NCI-H1436 treated with DMSO at 0.1 percent for 48 hours (cell line): ENCODE measurements around the gene PCDHB8.
"Not testable (repeated sequence)": the region's sequence is repeated elsewhere in the genome, so short reads cannot be mapped to it uniquely, and the experiment has no call there.

Experiments used
- DNase-seq: peaks from one replicate; lab custom pipeline; 2025; lab: John Stamatoyannopoulos, UW

The PCDHB8 gene

DNA sequence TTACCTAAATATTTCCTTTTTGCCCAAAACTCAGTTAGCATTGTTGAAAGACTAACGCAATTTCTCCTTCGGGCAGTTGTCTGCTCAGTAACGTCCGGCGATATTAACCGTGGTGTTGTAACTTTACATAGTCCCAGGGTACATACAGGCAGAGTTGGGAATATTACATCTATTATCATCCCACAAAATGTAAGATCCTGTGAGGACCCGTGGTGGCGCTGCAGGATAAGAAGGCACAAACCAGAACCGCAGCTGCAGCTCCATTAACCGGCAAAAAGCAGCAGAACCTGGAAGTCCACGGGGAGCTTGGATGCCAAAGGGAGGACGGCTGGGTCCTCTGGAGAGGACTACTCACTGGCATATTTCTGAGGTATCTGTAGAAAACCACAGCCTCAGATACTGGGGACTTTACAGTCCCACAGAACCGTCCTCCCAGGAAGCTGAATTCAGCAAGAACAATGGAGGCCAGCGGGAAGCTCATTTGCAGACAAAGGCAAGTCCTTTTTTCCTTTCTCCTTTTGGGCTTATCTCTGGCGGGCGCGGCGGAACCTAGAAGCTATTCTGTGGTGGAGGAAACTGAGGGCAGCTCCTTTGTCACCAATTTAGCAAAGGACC is at the start of gene PCDHB8:
Gene PCDHB8, plus strand, starts transcription at position 214 of the 615 bp plus-strand sequence. Its CDS starts 245 bp downstream, at position 459.
- DNase-seq = peak; percentile 36

DNA sequence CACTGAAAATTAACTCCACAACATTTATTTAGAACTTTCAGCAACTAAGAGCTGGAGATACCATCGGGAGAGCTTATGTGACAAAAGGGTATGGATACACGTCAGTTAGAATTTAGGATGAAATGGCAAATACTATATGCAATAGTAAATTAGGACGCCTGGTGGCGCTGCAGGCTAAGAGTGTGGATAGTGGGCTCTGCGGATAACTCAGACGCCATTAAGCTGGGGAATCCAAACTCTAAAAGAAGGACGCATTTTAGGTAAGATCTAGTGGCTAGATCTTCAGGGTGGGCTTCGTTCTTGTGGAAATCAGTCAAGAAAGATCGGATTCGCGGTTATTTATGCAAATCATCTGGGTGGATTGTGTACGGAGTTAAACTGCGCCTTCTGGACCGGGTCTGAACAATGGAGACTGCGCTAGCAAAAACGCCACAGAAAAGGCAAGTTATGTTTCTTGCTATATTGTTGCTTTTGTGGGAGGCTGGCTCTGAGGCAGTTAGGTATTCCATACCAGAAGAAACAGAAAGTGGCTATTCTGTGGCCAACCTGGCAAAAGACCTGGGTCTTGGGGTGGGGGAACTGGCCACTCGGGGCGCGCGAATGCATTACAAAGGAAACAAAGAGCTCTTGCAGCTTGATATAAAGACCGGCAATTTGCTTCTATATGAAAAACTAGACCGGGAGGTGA is 42.4 kb upstream of the PCDHB8 start, which contains the start of gene PCDHB5:
Gene PCDHB5, plus strand, starts transcription at position 177 of the 688 bp plus-strand sequence. Its CDS starts 229 bp downstream, at position 406.
- DNase-seq = peak; percentile 45

DNA sequence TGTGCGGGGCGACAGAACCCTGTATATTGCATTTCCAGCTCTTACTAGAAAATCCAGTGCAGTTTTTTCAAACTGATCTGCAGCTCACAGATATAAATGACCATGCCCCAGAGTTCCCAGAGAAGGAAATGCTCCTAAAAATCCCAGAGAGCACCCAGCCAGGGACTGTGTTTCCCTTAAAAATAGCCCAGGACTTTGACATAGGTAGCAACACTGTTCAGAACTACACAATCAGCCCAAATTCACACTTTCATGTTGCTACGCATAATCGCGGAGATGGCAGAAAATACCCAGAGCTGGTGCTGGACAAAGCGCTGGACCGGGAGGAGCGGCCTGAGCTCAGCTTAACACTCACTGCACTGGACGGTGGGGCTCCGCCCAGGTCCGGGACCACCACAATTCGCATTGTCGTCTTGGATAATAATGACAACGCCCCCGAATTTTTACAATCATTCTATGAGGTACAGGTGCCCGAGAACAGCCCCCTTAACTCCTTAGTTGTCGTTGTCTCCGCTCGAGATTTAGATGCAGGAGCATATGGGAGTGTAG is 41.8 kb upstream of the PCDHB8 start:
- DNase-seq = no peak

DNA sequence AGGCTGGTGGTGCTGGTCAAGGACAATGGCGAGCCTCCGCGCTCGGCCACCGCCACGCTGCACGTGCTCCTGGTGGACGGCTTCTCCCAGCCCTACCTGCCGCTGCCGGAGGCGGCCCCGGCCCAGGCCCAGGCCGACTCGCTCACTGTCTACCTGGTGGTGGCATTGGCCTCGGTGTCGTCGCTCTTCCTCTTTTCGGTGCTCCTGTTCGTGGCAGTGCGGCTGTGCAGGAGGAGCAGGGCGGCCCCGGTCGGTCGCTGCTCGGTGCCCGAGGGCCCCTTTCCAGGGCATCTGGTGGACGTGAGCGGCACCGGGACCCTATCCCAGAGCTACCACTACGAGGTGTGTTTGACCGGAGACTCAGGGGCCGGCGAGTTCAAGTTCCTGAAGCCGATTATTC is 40.2 kb upstream of the PCDHB8 start:
- DNase-seq = not testable (repeated sequence)

DNA sequence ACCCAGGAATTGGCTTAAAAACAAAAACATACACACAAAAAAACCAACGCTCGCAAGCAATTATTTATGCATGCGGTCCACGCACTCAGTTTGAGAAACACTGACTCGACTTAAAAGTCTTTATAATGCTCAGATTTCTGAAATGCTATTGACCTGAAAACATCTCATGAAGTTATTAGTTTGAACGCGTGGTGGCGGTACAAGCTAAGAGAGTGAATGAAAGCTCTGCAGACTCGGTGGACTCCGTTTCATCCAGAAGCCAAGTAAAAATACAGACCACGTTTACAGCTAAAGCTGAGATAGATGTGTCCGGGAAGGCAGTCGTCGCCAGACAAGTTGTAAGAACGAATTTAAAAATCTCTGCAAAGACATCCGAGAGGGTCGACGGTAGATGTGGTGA is 27.8 kb upstream of the PCDHB8 start, which contains the start of gene PCDHB6:
Gene PCDHB6, plus strand, starts transcription at position 246 of the 400 bp plus-strand sequence. CDS start 201 bp downstream, outside the sequence.
- no peak for DNase-seq

DNA sequence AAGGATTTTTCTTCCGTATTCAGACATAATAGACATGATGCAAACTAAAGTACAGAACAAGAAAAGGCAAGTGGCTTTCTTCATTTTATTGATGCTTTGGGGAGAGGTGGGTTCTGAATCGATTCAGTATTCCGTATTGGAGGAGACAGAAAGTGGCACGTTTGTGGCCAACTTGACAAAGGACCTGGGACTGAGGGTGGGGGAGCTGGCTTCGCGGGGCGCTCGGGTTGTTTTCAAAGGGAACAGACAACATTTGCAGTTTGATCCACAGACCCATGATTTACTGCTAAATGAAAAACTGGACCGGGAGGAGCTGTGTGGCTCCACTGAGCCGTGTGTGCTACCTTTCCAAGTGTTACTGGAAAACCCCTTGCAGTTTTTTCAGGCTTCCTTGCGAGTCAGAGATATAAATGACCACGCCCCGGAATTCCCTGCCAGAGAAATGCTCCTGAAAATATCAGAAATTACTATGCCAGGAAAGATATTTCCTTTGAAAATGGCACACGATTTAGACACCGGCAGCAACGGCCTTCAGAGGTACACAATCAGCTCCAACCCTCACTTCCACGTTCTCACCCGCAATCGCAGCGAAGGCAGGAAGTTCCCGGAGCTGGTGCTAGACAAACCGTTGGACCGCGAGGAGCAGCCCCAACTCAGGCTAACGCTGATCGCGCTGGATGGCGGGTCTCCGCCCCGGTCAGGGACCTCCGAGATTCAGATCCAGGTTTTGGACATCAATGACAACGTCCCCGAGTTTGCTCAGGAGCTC is 27.2 kb upstream of the PCDHB8 start:
- no peak for DNase-seq

DNA sequence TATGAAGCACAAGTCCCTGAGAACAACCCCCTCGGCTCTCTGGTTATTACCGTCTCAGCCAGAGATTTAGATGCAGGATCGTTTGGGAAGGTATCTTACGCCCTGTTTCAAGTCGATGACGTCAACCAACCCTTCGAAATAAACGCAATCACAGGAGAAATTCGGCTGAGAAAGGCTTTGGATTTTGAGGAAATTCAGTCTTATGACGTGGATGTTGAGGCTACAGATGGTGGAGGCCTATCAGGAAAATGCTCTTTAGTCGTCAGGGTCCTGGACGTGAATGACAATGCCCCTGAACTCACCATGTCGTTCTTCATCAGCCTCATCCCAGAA is 26.6 kb upstream of the PCDHB8 start:
- DNase-seq = no peak

DNA sequence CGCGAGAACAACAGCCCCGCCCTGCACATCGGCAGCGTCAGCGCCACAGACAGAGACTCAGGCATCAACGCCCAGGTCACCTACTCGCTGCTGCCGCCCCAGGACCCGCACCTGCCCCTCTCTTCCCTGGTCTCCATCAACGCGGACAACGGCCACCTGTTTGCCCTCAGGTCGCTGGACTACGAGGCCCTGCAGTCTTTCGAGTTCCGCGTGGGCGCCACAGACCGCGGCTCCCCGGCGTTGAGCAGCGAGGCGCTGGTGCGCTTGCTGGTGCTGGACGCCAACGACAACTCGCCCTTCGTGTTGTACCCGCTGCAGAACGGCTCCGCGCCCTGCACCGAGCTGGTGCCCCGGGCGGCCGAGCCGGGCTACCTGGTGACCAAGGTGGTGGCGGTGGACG is 26.0 kb upstream of the PCDHB8 start:
- DNase-seq = not testable (repeated sequence)

DNA sequence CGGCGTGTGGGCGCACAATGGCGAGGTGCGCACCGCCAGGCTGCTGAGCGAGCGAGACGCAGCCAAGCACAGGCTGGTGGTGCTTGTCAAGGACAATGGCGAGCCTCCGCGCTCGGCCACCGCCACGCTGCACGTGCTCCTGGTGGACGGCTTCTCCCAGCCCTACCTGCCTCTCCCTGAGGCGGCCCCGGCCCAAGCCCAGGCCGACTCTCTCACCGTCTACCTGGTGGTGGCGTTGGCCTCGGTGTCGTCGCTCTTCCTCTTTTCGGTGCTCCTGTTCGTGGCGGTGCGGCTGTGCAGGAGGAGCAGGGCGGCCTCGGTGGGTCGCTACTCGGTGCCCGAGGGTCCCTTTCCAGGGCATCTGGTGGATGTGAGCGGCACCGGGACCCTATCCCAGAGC is 25.5 kb upstream of the PCDHB8 start:
- DNase-seq = not testable (repeated sequence)

DNA sequence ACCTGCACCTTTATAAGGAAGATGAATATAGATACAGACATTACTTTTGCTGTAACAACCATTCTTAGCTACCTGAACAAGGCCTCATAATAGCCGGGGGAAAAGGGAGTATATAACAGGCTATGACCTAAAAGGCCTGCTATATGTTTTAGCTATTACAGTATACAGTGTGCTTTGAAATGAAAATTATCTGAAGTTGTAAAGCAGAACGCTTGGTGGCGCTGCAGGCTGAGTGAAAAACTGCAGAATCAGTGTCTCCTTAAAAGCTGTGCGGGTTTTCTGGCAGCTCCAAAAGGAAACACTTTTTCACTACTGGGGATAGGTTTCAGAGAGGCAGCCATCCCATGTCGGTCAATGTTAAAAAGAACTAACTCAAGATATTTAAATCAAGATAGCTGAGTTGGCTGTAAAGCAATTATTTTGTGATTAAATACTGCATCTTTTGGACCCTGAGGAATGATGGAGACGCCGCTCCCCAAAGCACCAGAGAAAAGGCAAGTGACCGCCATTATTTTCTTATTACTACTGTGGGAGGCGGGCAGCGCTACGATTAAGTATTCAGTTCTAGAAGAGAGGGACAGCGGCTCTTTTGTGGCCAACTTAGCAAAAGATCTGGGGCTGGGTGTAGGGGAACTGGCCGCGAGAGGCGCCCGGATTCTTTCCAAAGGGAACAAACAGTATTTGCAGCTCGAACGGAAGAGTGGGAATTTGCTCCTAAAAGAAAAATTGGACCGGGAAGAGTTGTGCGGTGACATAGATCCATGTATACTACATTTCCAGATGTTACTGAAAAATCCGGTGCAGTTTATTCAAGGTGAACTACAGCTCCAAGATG is 21.8 kb upstream of the PCDHB8 start:
- DNase-seq = no peak

DNA sequence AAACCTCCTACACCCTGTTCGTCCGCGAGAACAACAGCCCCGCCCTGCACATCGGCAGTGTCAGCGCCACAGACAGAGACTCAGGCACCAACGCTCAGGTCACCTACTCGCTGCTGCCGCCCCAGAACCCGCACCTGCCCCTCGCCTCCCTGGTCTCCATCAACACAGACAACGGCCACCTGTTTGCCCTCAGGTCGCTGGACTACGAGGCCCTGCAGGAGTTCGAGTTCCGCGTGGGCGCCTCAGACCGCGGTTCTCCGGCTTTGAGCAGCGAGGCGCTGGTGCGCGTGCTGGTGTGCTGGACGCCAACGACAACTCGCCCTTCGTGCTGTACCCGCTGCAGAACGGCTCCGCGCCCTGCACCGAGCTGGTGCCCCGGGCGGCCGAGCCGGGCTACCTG is 20.2 kb upstream of the PCDHB8 start:
- DNase-seq = not testable (repeated sequence)

DNA sequence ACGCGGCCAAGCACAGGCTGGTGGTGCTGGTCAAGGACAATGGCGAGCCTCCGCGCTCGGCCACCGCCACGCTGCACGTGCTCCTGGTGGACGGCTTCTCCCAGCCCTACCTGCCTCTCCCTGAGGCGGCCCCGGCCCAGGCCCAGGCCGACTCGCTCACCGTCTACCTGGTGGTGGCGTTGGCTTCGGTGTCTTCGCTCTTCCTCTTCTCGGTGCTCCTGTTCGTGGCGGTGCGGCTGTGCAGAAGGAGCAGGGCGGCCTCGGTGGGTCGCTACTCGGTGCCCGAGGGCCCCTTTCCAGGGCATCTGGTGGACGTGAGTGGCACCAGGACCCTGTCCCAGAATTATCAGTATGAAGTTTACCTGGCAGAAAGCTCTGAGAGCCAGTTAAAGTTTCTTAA is 19.7 kb upstream of the PCDHB8 start:
- not testable (repeated sequence) for DNase-seq

DNA sequence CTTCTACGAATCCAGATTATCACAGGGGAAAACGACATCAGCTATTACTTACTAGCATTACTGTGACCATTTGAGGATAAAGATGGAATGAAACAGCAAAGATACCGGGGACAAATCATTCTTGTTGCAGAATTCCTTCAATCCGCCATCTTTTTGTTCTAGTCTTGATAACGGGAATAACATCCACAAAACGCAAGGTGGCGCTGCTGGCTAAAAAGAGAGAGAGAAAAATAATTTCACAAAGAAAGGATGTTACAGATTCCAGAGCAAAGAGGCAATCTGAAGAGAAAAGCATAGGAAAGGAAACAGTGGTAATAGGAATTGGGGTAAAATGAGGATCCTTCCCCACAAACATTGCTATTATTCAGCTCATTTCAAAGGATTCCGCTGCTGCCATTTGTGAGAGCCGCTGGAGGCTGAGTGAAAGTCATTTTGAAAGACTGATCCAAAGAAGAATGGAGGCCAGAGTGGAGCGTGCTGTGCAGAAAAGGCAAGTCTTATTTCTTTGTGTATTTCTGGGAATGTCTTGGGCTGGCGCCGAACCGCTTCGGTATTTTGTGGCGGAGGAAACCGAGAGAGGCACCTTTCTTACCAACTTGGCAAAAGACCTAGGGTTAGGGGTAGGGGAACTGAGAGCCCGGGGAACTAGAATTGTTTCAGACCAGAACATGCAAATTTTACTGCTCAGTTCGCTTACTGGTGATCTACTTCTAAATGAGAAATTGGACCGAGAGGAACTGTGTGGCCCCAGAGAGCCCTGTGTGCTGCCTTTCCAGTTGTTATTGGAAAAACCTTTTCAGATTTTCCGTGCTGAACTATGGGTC is 5.0 kb upstream of the PCDHB8 start, which contains the start of gene PCDHB7:
Gene PCDHB7, plus strand, starts transcription at position 264 of the 824 bp plus-strand sequence. Its CDS starts 192 bp downstream, at position 456.
- DNase-seq = no peak

DNA sequence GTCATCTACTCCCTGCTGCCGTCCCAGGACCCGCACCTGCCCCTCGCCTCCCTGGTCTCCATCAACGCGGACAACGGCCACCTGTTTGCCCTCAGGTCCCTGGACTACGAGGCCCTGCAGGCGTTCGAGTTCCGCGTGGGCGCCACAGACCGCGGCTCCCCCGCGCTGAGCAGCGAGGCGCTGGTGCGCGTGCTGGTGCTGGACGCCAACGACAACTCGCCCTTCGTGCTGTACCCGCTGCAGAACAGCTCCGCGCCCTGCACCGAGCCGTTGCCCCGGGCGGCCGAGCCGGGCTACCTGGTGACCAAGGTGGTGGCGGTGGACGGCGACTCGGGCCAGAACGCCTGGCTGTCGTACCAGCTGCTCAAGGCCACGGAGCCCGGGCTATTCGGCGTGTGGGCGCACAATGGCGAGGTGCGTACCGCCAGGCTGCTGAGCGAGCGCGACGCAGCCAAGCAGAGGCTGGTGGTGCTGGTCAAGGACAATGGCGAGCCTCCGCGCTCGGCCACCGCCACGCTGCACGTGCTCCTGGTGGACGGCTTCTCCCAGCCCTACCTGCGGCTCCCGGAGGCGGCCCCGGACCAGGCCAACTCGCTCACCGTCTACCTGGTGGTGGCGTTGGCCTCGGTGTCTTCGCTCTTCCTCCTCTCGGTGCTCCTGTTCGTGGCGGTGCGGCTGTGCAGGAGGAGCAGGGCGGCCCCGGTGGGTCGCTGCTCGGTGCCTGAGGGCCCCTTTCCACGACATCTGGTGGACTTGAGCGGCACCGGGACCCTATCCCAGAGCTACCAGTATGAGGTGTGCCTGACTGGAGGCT is 3.1 kb upstream of the PCDHB8 start:
- DNase-seq = not testable (repeated sequence)

DNA sequence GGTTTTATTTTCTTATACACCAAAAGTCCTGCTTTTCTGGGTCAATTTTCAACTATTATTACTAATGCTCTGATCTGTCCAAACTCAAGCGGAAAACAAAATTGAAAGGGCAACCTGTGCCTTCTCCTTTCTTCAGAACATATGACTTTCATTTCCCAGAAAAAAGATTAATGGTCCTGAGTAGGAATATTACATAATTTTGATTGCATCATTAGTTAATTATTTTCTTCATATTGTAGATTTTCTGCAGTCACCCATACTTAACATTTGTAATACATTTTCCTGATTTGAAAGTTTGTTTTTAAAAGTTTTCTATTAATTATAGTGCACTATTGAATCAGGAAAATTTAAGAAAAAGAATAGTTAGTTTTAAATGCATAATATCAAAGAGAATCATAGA is 1.7 kb upstream of the PCDHB8 start:
- no peak for DNase-seq

DNA sequence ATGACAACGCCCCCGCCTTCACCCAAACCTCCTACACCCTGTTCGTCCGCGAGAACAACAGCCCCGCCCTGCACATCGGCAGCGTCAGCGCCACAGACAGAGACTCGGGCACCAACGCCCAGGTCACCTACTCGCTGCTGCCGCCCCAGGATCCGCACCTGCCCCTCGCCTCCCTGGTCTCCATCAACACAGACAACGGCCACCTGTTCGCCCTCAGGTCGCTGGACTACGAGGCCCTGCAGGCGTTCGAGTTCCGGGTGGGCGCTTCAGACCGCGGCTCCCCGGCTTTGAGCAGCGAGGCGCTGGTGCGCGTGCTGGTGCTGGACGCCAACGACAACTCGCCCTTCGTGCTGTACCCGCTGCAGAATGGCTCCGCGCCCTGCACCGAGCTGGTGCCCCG is 1.8 kb downstream of the PCDHB8 start:
- not testable (repeated sequence) for DNase-seq

DNA sequence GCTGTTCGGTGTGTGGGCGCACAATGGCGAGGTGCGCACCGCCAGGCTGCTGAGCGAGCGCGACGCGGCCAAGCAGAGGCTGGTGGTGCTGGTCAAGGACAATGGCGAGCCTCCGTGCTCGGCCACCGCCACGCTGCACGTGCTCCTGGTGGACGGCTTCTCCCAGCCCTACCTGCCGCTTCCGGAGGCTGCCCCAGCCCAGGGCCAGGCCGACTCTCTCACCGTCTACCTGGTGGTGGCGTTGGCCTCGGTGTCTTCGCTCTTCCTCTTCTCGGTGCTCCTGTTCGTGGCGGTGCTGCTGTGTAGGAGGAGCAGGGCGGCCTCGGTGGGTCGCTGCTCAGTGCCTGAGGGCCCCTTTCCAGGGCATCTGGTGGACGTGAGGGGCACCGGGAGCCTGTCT is 2.3 kb downstream of the PCDHB8 start:
- DNase-seq = not testable (repeated sequence)

DNA sequence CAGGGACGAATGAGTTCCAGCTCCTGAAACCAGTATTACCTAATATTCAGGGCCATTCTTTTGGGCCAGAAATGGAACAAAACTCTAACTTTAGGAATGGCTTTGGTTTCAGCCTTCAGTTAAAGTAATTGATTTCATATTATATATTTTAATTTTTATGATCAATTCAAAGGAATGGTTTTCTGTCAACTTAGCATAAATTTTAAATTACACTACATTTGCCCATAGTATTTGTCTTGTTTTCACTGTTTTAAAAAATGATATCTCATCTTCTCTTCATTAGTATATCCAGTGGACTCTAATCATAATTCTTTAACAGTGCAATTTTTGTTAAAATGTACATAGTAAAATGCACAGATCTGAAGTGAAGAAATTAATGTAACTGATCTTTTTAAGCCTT is 2.7 kb downstream of the PCDHB8 start:
- no peak for DNase-seq

DNA sequence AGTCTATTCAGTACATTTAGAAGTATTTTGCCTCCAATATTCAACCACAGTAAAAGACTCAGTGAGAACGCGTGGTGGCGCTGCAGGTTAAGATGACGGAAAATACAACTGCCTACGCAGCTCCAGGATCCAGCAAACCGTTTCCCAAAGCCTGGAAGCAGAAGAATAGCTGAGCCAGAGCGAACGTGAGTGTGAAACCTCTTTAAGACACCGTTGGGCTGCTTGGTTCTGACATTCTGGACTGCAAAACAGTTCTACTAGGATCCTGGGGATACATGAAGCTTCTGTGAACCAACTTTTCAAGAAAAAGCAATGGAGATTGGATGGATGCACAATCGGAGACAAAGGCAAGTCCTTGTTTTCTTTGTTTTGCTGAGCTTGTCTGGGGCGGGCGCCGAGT is 4.7 kb downstream of the PCDHB8 start, which contains the start of gene PCDHB16:
Gene PCDHB16, plus strand, starts transcription at position 140 of the 400 bp plus-strand sequence. Its CDS starts 173 bp downstream, at position 313.
- DNase-seq = no peak
